Ascending aorta (tissue), 2 donors: Measurements from ENCODE around the gene CORO1C. TPM values are rescaled to one million over a fixed set of nuclear protein-coding genes. Genes with fewer than 3 reads are reported as not detected.
"Not testable (repeated sequence)": the region's sequence is repeated elsewhere in the genome, so short reads cannot be mapped to it uniquely, and the experiment has no call there.

Source experiments
- DNase-seq, 2 donors: peaks; one replicate each; pipeline ENCODE4 v3.0.0-alpha.2; 2019; ENCODE audit warnings: low spot score in 2 of 2
- H3K27ac ChIP-seq, 2 donors: fragments of 200-600 bp; sonication (generic); one replicate each; pipeline ENCODE4 v1.5.1; 2016 to 2017; ENCODE audit warnings: mild to moderate bottlenecking in 1 of 2
- H3K27me3 ChIP-seq: fragments of 200-600 bp; sonication (generic); one replicate; pipeline ENCODE4 v1.5.1; 2017
- H3K36me3 ChIP-seq, 2 donors: fragments of 200-600 bp; sonication (generic); one replicate each; pipeline ENCODE4 v1.5.1; 2016
- H3K4me1 ChIP-seq, 2 donors: fragments of 200-600 bp; sonication (generic); one replicate each; pipeline ENCODE4 v1.5.1; 2016 to 2017; ENCODE audit warnings: mild to moderate bottlenecking in 1 of 2
- H3K4me3 ChIP-seq, 2 donors: fragments of 200-600 bp; sonication (generic); one replicate each; pipeline ENCODE4 v1.5.1; 2016 to 2017; ENCODE audit warnings: mild to moderate bottlenecking in 1 of 2
- H3K9me3 ChIP-seq, 2 donors: fragments of 200-600 bp; sonication (generic); one replicate each; pipeline ENCODE4 v1.5.1; 2016
- CTCF ChIP-seq, 3 experiments: fragments of 200-600 bp in 2 of 3; fragments of 450-650 bp in 1 of 3; sonication (generic) in 2 of 3; IDR thresholded peaks; one replicate each; pipeline ENCODE4 v1.5.1; 2016 to 2019; ENCODE audit warnings: antibody characterized with exemption in 3 of 3, mild to moderate bottlenecking in 1 of 3, moderate library complexity in 1 of 3
- intact Hi-C: fragments of 100-400 bp; cut with DNase I; formaldehyde crosslinking; loops from one replicate; pipeline ENCODE4 v1.15.1; 2023
- total RNA-seq: library from RNA; depleted of rRNA; stranded (reverse); fragments of >200 nt; gene quantifications from one replicate; pipeline ENCODE4 v1.1.0, GENCODE V29; 2016

The CORO1C gene
- total RNA-seq, 1 donor from 2014 or later, result 106 TPM

- Histone ChIP-seq H3K27ac (peak overlapping the region in 1 of 2 donors; percentile 0), H3K9me3 (no peaks in the 10 kb centered on the region), H3K4me1 (peaks cover 0 to 16% of the 10 kb centered on the region in 2 donors), H3K4me3 (no peak overlapping the region), H3K36me3 (peaks cover 39 to 57% of the 10 kb centered on the region in 2 donors), H3K27me3 (no peaks in the 10 kb centered on the region)
- no peak for DNase-seq
- intact Hi-C loops, result no loop called here
- TF ChIP-seq CTCF (IDR thresholded peaks at IDR 0.05), result no peak
Measured at GRCh38 chr12:108657130-108657745, 74.1 kb downstream of the CORO1C start.

DNA sequence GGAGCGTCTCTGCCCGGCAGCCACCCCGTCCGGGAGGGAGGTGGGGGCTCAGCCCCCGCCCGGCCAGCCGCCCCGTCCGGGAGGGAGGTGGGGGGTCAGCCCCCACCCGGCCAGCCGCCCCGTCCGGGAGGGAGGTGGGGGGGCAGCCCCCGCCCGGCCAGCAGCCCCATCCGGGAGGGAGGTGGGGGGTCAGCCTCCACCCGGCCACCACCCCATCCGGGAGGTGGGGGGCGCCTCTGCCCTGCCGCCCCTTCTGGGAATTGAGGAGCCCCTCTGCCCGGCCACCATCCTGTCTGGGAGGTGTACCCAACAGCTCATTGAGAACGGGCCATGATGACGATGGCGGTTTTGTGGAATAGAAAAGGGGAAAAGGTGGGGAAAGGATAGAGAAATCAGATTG, 75.1 kb downstream of the CORO1C start:
- peak overlapping the region in 1 of 2 donors; percentile 15 for H3K27ac ChIP-seq
- H3K27me3 ChIP-seq, DNase-seq, H3K4me3 ChIP-seq, intact Hi-C loops, H3K9me3 ChIP-seq: not testable (repeated sequence)
- peaks cover 0 to 16% of the 10 kb centered on the region in 2 donors for H3K4me1 ChIP-seq
- peaks cover 45 to 61% of the 10 kb centered on the region in 2 donors for H3K36me3 ChIP-seq

GRCh38 chr12:108655812-108656175, 75.5 kb downstream of the CORO1C start:
- H3K9me3 ChIP-seq, intact Hi-C loops, H3K27me3 ChIP-seq, DNase-seq, H3K4me3 ChIP-seq, H3K27ac ChIP-seq: not testable (repeated sequence)
- Histone ChIP-seq H3K36me3 (peaks cover 47 to 66% of the 10 kb centered on the region in 2 donors), H3K4me1 (peaks cover 0 to 16% of the 10 kb centered on the region in 2 donors)

DNA sequence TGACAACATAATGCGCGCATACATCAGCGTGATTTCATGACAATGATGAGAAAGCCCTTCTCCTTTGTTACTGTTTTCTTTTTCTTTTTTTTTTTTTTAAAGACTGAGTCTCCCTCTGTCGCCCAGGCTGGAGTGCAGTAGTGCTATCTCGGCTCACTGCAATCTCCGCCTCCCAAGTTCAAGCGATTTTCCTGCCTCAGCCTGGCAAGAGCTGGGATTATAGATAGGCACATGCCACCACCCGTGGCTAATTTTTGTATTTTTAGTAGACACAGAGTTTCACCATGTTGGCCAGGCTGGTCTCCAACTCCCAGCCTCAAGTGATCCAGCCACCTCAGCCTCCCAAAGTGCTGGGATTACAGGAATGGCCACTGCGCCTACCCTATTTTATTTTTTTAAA, 76.7 kb downstream of the CORO1C start:
- H3K4me3 ChIP-seq, H3K27me3 ChIP-seq, H3K9me3 ChIP-seq, DNase-seq, intact Hi-C loops: not testable (repeated sequence)
- H3K36me3 ChIP-seq, result peaks cover 50 to 68% of the 10 kb centered on the region in 2 donors
- H3K27ac ChIP-seq, result peak overlapping the region in 1 of 2 donors; percentile 42
- H3K4me1 ChIP-seq, result peaks cover 5 to 16% of the 10 kb centered on the region in 2 donors

GRCh38 chr12:108653922-108654321, 77.4 kb downstream of the CORO1C start:
- Histone ChIP-seq H3K4me1 (peaks cover 5 to 18% of the 10 kb centered on the region in 2 donors), H3K36me3 (peaks cover 52 to 69% of the 10 kb centered on the region in 2 donors), H3K9me3 (no peaks in the 10 kb centered on the region), H3K27me3 (no peaks in the 10 kb centered on the region), H3K4me3 (no peak overlapping the region), H3K27ac (peak overlapping the region in 1 of 2 donors; percentile 12)
- no peak for DNase-seq
- TF ChIP-seq CTCF (IDR thresholded peaks at IDR 0.05), result no peak
- intact Hi-C loops, result no loop called here

DNA sequence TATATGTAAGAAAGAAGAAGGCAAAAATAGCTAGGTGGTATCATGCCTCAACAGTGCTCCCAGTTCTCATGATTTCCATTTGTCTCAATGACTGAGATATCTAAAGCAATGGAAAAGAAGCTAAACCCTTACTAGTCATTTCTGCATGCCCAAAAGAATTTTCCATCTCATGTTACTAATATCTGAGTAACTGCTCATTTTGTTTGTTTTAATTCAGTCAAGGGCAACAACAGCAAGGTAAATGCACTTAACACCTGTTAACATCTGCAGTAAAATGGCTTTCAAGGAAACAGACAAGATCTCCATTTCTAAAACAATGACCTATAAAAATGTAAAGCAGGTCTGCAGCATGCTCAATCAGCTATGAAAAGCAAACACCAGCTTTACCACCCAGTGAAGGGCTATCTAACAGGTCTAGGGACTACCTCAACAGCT, 78.2 kb downstream of the CORO1C start:
- intact Hi-C loops, result no loop called here
- Histone ChIP-seq H3K36me3 (peaks cover 53 to 69% of the 10 kb centered on the region in 2 donors), H3K4me1 (peaks cover 5 to 18% of the 10 kb centered on the region in 2 donors), H3K27me3 (no peaks in the 10 kb centered on the region), H3K27ac (no peak overlapping the region), H3K4me3 (no peak overlapping the region), H3K9me3 (no peaks in the 10 kb centered on the region)
- TF ChIP-seq CTCF (IDR thresholded peaks at IDR 0.05), result no peak
- DNase-seq, result no peak

GRCh38 chr12:108650083-108650482, 81.2 kb downstream of the CORO1C start:
- no peak for TF ChIP-seq CTCF (IDR thresholded peaks at IDR 0.05)
- H3K9me3 ChIP-seq, result no peaks in the 10 kb centered on the region
- no peak for DNase-seq
- H3K36me3 ChIP-seq, result peaks cover 54 to 71% of the 10 kb centered on the region in 2 donors
- H3K27ac ChIP-seq, result peak overlapping the region; percentile 9 to 47
- no peaks in the 10 kb centered on the region for H3K27me3 ChIP-seq
- peaks cover 5 to 24% of the 10 kb centered on the region in 2 donors for H3K4me1 ChIP-seq
- no peak overlapping the region for H3K4me3 ChIP-seq
- intact Hi-C loops, result no loop called here
